Peyer's patch (tissue), 4 donors: ENCODE data around the gene SEPTIN6. TPM values are rescaled to one million over a fixed set of nuclear protein-coding genes. Genes with fewer than 3 reads are reported as not detected.

Experiments
- DNase-seq, 3 donors: peaks; one replicate each; pipeline ENCODE4 v3.0.0-alpha.2; 2017 to 2019
- H3K27ac ChIP-seq, 4 donors: fragments of 200-600 bp; sonication (generic); one replicate each; pipeline ENCODE4 v1.5.1; 2016 to 2019
- H3K27me3 ChIP-seq, 2 donors: fragments of 200-600 bp; sonication (generic); one replicate each; pipeline ENCODE4 v1.5.1; 2019
- H3K36me3 ChIP-seq, 3 donors: fragments of 200-600 bp; sonication (generic); one replicate each; pipeline ENCODE4 v1.5.1; 2016 to 2019
- H3K4me1 ChIP-seq, 4 donors: fragments of 200-600 bp; sonication (generic); one replicate each; pipeline ENCODE4 v1.5.1; 2016 to 2019
- H3K4me3 ChIP-seq, 4 donors: fragments of 200-600 bp; sonication (generic); 1 replicate in 3 of 4; 2 replicates in 1 of 4; pipeline ENCODE4 v1.5.1; 2016 to 2019; ENCODE audit warnings: mild to moderate bottlenecking in 1 of 4
- H3K9me3 ChIP-seq, 4 donors: fragments of 200-600 bp; sonication (generic); one replicate each; pipeline ENCODE4 v1.5.1; 2016 to 2019; ENCODE audit warnings: mild to moderate bottlenecking in 1 of 4
- POLR2A ChIP-seq, 2 donors: fragments of 450-650 bp; IDR thresholded peaks; one replicate each; pipeline ENCODE4 v1.5.1; 2017; ENCODE audit warnings: antibody characterized with exemption in 2 of 2, mild to moderate bottlenecking in 2 of 2, moderate library complexity in 2 of 2
- total RNA-seq, 4 donors: library from RNA; depleted of rRNA; stranded (reverse); fragments of >200 nt; gene quantifications; one replicate each; pipeline ENCODE4 v1.1.0, GENCODE V29; 2016
- TF ChIP-seq, protein P1 (sequence below), 6 experiments: fragments of 450-650 bp in 4 of 6; fragments of 200-600 bp in 2 of 6; sonication (generic) in 1 of 6; IDR thresholded peaks; one replicate each; pipeline ENCODE4 v1.5.1; 2017 to 2019; ENCODE audit warnings: antibody characterized with exemption in 6 of 6, mild to moderate bottlenecking in 3 of 6, moderate library complexity in 1 of 6

The SEPTIN6 gene
- total RNA-seq: 100 to 1,000 TPM in 1 of 4 donors, 10 to 100 TPM in 2, 1 to 10 TPM in 1; 4.9 to 116 (median 15.5) TPM

DNA sequence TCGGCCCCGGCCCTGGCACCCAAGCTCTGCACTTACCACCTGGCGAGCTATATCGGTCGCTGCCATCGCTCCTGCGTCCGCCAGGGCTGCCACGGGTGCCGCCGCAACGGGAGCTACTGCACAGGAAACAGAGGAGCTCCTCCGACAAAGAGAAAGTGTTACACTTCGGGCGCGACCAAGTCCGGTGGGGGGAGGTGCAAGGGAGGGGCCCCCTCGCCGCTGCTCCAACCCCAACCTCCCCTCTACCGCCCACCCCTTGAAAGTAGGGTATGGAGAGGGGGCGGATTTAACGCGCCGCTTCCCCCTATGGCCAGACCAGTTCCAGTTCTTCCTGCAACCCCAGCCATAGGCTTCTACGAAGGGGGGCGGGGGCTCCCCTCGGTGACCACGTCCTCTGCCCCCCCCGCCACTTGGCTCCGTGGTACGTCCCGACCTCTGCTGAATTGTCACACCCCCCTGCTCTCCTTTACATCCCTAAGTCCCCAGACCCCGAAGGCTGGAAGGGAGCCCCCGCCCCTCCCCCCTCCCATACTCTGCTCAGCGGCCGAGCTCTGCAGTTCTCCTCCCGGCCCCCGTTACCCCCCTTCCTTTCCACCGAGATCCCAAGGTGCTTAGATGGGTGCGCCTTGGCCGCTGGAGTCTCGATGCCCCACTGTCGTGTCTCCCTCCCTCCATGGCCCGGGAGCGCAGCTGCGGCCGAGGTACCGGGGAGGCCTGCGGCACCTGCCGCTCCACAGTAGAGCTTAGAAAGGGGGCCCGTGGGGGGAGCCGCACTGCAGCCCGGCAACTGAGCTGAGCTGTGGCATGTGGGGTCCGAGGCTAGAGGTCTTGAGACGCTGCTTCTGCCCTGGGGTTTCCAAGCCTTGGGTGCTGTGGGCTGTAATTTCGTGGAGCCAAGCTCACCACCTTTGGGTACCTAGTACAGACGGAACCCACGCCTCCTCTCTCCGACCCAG, at the start of gene SEPTIN6:
Gene SEPTIN6, minus strand, starts transcription at position 129 of the 956 bp plus-strand sequence. Its CDS starts 63 bp downstream, at position 66.
- Histone ChIP-seq H3K4me3 (peak within 1 kb of the TSS; percentile 67 to 84 (median 81)), H3K27me3 (no peaks in the 10 kb centered on the region), H3K36me3 (no peaks in the 10 kb centered on the region), H3K4me1 (peaks cover 0 to under 1% (median 0%) of the 10 kb centered on the region in 4 donors), H3K27ac (peak within 1 kb of the TSS; percentile 82 to 96 (median 84)), H3K9me3 (no peaks in the 10 kb centered on the region)
- TF ChIP-seq, protein P1, sequence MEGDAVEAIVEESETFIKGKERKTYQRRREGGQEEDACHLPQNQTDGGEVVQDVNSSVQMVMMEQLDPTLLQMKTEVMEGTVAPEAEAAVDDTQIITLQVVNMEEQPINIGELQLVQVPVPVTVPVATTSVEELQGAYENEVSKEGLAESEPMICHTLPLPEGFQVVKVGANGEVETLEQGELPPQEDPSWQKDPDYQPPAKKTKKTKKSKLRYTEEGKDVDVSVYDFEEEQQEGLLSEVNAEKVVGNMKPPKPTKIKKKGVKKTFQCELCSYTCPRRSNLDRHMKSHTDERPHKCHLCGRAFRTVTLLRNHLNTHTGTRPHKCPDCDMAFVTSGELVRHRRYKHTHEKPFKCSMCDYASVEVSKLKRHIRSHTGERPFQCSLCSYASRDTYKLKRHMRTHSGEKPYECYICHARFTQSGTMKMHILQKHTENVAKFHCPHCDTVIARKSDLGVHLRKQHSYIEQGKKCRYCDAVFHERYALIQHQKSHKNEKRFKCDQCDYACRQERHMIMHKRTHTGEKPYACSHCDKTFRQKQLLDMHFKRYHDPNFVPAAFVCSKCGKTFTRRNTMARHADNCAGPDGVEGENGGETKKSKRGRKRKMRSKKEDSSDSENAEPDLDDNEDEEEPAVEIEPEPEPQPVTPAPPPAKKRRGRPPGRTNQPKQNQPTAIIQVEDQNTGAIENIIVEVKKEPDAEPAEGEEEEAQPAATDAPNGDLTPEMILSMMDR (IDR thresholded peaks at IDR 0.05): peak in 5 of 6 experiments; percentile 12 to 31 (median 23)
- peak; percentile 48 to 49 for TF ChIP-seq POLR2A (IDR thresholded peaks at IDR 0.05)
- DNase-seq: peak; percentile 65 to 93 (median 90)

DNA sequence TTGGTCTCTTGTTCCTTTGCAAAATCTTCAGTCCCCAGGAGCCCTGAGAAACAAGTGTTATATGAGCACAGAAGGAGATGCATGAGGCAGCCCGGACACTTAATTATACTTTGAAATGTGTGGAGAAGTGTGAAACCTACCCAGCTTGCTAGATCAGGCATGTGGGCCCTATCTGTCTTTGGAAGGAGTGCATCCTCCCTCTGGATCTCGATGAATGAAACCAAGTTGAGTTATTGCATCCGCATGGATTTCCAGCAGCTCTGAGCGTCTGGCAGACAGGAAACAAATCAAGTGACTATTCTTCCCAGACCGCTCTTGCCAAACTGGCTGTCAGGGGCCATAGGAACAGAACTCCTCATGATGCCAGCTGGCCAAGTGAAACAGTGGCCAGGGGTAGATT, 45.8 kb upstream of the SEPTIN6 start:
- Histone ChIP-seq H3K27me3 (no peaks in the 10 kb centered on the region), H3K27ac (no peak overlapping the region), H3K9me3 (no peaks in the 10 kb centered on the region), H3K4me1 (no peaks in the 10 kb centered on the region), H3K36me3 (no peaks in the 10 kb centered on the region), H3K4me3 (no peak overlapping the region)
- DNase-seq: peak in 1 of 3 donors; percentile 10
- TF ChIP-seq POLR2A (IDR thresholded peaks at IDR 0.05): no peak
- TF ChIP-seq, protein P1 (IDR thresholded peaks at IDR 0.05): no peak

DNA sequence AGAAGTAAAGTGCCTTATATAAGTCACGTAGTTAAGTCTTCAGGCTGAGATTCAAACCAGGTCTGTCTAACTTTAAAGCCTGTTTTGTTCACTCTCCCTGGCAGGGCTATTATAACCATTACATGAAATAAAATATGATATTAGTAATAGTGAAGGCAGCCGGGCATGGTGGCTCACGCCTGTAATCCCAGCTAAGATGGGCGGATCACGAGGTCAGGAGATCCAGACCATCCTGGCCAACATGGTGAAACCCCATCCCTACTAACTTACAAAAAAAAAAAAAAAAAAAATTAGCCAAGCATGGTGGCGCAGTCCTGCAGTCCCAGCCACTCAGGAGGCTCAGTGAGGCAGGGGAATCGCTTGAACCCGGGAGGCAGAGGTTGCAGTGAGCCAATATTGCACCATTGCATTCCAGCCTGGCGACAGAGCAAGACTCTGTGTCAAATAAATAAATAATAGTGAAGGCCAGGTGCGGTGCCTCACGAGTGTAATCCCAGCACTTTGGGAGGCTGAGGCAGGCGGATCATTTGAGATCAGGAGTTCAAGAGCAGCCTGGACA, 43.3 kb upstream of the SEPTIN6 start:
- Histone ChIP-seq H3K4me1 (no peaks in the 10 kb centered on the region), H3K9me3 (no peaks in the 10 kb centered on the region)

DNA sequence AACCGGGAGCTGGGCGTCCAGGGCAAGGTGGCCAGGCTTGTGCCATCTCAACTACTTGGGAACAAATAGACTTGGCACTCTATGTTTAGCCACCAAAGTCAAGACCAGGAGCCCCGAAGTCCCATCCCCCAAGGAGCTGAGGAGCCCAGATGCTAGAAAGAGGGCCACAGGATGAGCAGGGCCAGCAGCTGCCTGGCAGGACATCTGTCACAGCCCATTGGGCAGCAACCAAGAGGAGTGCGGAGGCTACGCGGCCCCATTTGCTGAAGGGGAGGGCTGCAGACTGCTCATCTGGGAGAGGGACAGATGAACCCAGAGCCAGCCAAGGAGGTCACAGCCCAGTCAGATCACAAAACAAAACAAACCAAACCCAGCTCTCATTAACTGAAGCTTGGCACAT, 42.5 kb upstream of the SEPTIN6 start:
- Histone ChIP-seq H3K9me3 (no peaks in the 10 kb centered on the region), H3K4me1 (no peaks in the 10 kb centered on the region), H3K36me3 (no peaks in the 10 kb centered on the region), H3K27ac (no peak overlapping the region), H3K4me3 (no peak overlapping the region), H3K27me3 (no peaks in the 10 kb centered on the region)
- TF ChIP-seq, protein P1 (IDR thresholded peaks at IDR 0.05): no peak
- DNase-seq: no peak

More for the DNA sequence above, 43.3 kb upstream of the SEPTIN6 start:
- Histone ChIP-seq H3K36me3 (no peaks in the 10 kb centered on the region), H3K27me3 (no peaks in the 10 kb centered on the region), H3K27ac (no peak overlapping the region), H3K4me3 (no peak overlapping the region)
- DNase-seq: no peak
- TF ChIP-seq POLR2A (IDR thresholded peaks at IDR 0.05): no peak
- TF ChIP-seq, protein P1 (IDR thresholded peaks at IDR 0.05): no peak

DNA sequence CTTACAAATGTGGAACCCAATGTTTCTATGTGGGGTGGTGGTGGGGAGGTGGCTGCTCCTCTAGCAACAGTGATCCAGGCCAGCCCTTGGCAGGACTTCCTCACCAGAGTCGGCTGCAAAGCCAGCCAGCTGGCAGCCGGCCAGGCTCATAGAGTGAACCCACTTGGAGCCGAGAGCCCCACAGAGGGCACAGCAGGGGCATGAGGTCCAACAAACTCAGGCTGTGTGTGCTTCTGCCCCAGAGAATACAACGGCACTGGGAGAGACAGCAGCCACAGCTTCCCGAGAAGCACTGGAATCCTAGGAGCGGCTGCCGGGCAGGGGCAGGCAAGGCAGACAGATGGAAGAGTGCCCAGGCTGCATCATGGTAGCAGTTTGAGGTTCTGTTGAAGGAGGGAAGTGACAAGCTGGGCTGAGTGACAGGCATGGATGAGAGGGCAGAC, 42.0 kb upstream of the SEPTIN6 start:
- no peak overlapping the region for H3K27ac ChIP-seq
- no peaks in the 10 kb centered on the region for H3K9me3 ChIP-seq
- no peak overlapping the region for H3K4me3 ChIP-seq
- no peak for TF ChIP-seq POLR2A (IDR thresholded peaks at IDR 0.05)
- TF ChIP-seq, protein P1 (IDR thresholded peaks at IDR 0.05): no peak
- DNase-seq: peak in 1 of 3 donors; percentile 44
- no peaks in the 10 kb centered on the region for H3K4me1 ChIP-seq
- no peaks in the 10 kb centered on the region for H3K36me3 ChIP-seq
- H3K27me3 ChIP-seq: no peaks in the 10 kb centered on the region
